ENCODE data around the gene LCAT.
"Not testable (repeated sequence)": the region's sequence is repeated elsewhere in the genome, so short reads cannot be mapped to it uniquely, and the experiment has no call there.

LCAT gene

DNA sequence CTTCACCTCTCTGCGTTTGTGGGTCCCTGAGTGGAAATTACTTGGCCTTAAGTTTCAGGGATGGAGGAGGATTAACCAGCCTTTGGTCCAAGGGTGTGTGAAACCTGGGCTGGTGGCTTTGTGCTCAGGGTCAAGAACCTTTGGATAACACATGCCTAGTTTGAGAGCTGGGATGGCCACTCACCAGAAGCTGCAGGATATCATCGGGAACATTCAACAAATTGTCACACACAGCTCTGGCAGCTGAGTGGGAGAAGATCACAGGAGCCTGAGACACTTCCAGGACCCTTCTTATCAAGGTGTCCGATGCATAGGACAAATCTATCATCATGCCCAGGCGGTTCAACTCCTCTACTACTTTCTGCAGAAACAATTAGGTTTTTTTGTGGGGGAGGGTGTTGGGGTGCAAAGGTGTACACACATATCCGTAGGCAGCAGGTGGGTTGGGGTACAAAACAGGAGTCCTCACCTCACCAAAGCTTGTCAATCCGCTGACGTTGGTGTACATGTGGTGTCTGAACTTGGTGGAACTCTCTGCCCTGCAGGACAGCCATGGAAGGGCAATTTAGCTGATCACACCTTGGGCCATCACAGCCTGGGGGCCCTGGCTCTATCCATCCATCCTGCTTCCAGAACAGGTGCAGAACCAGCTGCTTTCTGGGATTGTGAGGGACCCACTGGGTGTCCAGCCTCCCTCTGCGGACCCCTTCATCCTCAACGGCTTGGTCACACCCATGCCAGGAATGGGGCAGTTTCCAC lies 33.7 kb upstream of the LCAT start:
- in situ Hi-C loops (cut with HindIII; ENCODE audit: low pct_unique_long_range_greater_than_20kb, low sequenced_read_pairs): no loop called here
- DNase-seq (ENCODE audit: low read depth in 1 of 2, low spot score in 1 of 2): no peak
- no peak for TF ChIP-seq JUND (IDR thresholded peaks at IDR 0.05; ENCODE audit: low read depth)

DNA sequence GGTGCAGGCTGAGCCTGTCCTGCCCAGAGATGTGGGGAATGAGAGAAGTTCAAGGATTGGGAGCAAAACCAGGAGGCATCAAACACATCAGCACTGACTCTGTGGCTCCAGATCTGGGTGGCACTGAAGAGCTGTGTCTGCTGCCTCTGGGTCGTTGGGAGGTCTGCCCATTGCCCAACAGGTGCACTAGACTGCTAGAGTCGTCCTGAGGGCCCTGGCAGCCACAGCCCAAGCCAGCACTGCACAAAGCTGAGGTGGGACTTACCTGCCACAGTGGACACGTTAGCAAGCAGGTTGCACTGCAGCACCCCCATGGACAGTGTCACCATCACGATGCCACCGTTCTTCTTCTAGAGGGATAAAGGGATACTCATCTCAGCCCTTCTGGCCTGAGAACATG lies 33.1 kb upstream of the LCAT start:
- TF ChIP-seq JUND (IDR thresholded peaks at IDR 0.05; ENCODE audit: low read depth): no peak
- in situ Hi-C loops (cut with HindIII; ENCODE audit: low pct_unique_long_range_greater_than_20kb, low sequenced_read_pairs): no loop called here
- no peak for DNase-seq (ENCODE audit: low read depth in 1 of 2, low spot score in 1 of 2)

- TF ChIP-seq JUND (IDR thresholded peaks at IDR 0.05; ENCODE audit: low read depth): no peak
- DNase-seq (ENCODE audit: low read depth in 1 of 2, low spot score in 1 of 2): no peak
- in situ Hi-C loops (cut with HindIII; ENCODE audit: low pct_unique_long_range_greater_than_20kb, low sequenced_read_pairs): no loop called here
Measured at GRCh38 chr16:67976205-67976604, 32.3 kb upstream of the LCAT start.

DNA sequence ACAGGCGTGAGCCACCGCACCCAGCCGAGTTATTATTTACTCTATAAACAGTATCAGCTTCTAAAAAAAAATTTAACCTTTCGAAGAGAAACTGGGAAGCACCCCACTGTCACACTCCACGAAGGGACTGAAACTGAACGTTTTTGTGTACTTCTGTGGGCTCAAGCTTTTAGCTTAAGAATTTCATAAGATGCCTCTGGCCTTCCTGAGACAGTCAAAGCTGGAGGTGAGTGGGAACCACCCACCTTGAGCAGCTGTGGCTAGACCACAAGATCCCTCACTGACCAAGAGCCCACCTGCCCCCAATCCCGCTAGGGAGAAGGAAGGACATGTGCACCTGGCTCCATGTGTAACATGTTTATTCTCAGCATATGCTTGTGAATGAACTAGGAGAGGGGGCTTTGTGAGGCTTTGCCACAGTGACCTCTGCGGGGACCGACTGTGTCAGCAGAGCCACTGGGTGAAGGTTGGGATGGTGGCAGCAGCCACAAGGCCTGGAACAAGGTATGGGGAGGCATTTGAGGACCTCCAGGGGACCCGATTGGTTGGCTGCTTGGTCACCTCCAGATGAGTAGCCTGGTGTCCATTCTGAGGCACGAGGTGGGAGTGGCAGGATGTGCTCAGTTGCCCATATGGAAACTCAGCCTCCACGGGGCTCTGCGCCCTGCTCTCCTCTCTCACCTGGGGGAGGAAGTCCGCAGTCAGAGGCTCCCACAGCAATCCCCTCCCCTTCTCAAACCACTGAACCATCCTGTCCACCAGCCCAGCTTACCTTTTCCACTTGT lies 31.6 kb upstream of the LCAT start:
- TF ChIP-seq JUND (IDR thresholded peaks at IDR 0.05; ENCODE audit: low read depth): no peak
- in situ Hi-C loops (cut with HindIII; ENCODE audit: low pct_unique_long_range_greater_than_20kb, low sequenced_read_pairs): no loop called here
- DNase-seq (ENCODE audit: low read depth in 1 of 2, low spot score in 1 of 2): no peak

DNA sequence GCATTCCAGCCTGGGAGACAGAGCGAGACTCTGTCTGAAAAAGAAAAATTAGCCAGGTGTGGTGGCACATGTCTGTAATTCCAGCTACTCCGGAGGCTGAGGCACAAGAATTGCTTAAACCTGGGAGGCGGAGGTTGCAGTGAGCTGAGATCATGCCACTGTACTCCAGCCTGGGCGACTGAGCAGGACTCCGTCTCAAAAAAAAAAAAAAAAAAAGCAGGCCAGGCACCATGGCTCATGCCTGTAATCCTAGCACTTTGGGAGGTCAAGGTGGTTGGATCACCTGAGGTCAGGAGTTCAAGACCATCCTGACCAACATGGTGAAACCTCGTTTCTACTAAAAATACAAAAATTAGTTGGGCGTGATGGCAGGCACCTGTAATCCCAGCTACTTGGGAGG lies 28.4 kb upstream of the LCAT start:
- DNase-seq (ENCODE audit: low read depth in 1 of 2, low spot score in 1 of 2); in situ Hi-C loops (cut with HindIII; ENCODE audit: low pct_unique_long_range_greater_than_20kb, low sequenced_read_pairs): not testable (repeated sequence)

DNA sequence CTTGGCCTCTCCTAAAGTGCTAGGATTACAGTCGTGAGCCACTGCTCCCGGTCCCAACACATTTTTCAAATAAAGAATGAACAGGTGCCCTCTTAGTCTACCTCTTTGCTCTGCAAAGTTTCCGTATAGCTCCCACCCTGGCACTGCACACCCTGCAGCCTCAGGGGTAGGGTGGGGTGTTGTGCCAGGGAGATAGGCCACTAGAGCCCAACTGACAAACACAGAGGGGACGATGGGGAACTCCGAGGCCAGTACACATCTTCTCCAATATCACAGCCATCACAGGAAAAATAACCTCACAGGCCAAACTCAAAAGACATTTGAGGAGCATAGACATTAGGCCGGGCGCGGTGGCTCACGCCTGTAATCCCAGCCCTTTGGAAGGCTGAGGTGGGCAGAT lies 27.2 kb upstream of the LCAT start:
- no peak for TF ChIP-seq JUND (IDR thresholded peaks at IDR 0.05; ENCODE audit: low read depth)
- in situ Hi-C loops (cut with HindIII; ENCODE audit: low pct_unique_long_range_greater_than_20kb, low sequenced_read_pairs): no loop called here
- DNase-seq (ENCODE audit: low read depth in 1 of 2, low spot score in 1 of 2): no peak

DNA sequence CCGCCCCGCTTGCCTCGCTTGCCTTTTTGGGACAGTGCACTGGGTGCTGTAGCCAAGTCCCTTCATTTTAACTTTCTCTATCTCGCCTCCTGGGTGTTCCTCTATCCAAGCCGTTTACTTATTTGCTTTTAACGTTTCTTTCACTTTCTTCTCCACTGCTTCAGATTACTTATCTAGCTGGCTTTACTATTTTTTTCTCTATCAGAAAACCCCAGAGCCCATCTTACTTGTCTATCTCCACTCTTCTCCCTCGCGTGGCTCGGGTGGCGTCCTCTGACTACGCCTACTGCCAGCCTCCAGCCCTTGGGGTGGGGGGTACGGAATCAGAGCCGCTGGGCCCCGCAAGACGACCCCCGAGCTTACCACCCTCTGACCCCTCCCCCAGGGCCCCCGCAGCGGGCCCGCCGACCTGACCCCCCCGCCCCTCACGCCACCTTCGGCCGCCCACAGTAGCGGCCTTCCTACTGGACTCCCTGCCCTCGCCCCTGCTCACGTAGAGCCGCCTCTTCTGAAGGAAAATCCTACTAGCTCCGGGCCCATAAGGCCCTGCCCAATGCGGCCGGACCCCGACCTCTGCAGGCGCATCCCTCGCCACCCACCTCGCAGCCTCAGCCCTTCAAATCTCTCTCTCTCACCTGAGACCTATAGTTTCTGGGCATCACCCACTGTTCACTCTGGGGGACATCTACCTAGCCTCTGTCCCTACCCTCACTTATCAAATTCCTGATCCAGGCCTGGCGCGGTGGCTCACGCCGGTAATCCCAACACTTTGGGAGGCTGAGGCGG lies 25.5 kb upstream of the LCAT start:
- DNase-seq (ENCODE audit: low read depth in 1 of 2, low spot score in 1 of 2): no peak
- in situ Hi-C loops (cut with HindIII; ENCODE audit: low pct_unique_long_range_greater_than_20kb, low sequenced_read_pairs): no loop called here
- TF ChIP-seq JUND (IDR thresholded peaks at IDR 0.05; ENCODE audit: low read depth): no peak

GRCh38 chr16:67968400-67969253 lies 24.7 kb upstream of the LCAT start, which contains the start of gene SLC12A4:
Gene SLC12A4 (minus strand): TSS chr16:67968637. CDS start chr16:67968553, 84 bp downstream.
- DNase-seq (ENCODE audit: low read depth in 1 of 2, low spot score in 1 of 2): peak; percentile 87
- in situ Hi-C loops (cut with HindIII; ENCODE audit: low pct_unique_long_range_greater_than_20kb, low sequenced_read_pairs): no loop called here
- no peak for TF ChIP-seq JUND (IDR thresholded peaks at IDR 0.05; ENCODE audit: low read depth)

- TF ChIP-seq JUND (IDR thresholded peaks at IDR 0.05; ENCODE audit: low read depth): no peak
- in situ Hi-C loops (cut with HindIII; ENCODE audit: low pct_unique_long_range_greater_than_20kb, low sequenced_read_pairs): no loop called here
- peak; percentile 48 to 76 for DNase-seq (ENCODE audit: low read depth in 1 of 2, low spot score in 1 of 2)
Measured at GRCh38 chr16:67967958-67968399, 24.1 kb upstream of the LCAT start.

GRCh38 chr16:67967183-67967957 lies 23.4 kb upstream of the LCAT start:
- TF ChIP-seq JUND (IDR thresholded peaks at IDR 0.05; ENCODE audit: low read depth): no peak
- in situ Hi-C loops (cut with HindIII; ENCODE audit: low pct_unique_long_range_greater_than_20kb, low sequenced_read_pairs): no loop called here
- peak in 1 of 2 experiments; percentile 35 for DNase-seq (ENCODE audit: low read depth in 1 of 2, low spot score in 1 of 2)

GRCh38 chr16:67966549-67967182 lies 22.7 kb upstream of the LCAT start:
- TF ChIP-seq JUND (IDR thresholded peaks at IDR 0.05; ENCODE audit: low read depth): no peak
- DNase-seq (ENCODE audit: low read depth in 1 of 2, low spot score in 1 of 2): peak; percentile 52 to 68

More at GRCh38 chr16:67966549-67967182, 22.7 kb upstream of the LCAT start:
- in situ Hi-C loops (cut with HindIII; ENCODE audit: low pct_unique_long_range_greater_than_20kb, low sequenced_read_pairs): no loop called here
